NCI-H128 (cell line): ENCODE data around the gene RMI2.

Experiments used
- DNase-seq: peaks from one replicate; lab custom pipeline; 2025; ENCODE audit not compliant: unreplicated experiment; lab: John Stamatoyannopoulos, UW

The RMI2 gene

GRCh38 chr16:11396241-11397048, 51.2 kb downstream of the RMI2 start:
- DNase-seq = peak; percentile 34

DNA sequence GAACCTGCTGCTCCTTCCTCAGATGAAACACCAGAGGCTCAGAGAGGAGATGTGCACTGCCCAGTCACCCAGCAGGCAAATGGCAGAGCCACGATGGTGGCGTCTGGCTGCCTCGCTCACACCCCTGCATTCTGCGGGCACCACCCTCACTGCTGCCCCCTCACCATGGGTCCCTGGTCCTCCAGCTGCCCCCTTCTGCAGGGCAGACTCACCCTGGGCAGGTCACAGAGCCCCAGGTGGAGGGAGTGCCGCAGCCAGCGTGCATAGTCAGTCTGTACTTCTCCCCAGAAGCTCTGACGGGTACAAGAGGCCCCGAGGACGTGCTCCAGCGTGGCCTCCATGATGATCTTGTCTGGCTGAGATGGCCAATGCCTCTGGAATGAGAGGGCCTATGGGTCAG, 52.9 kb downstream of the RMI2 start:
- no peak for DNase-seq

- no peak for DNase-seq
Measured at GRCh38 chr16:11398851-11399250, 53.6 kb downstream of the RMI2 start.

GRCh38 chr16:11399261-11399831, 54.1 kb downstream of the RMI2 start:
- DNase-seq = no peak

GRCh38 chr16:11400076-11400475, 54.8 kb downstream of the RMI2 start:
- no peak for DNase-seq
